SKM-1 (cell line): ENCODE results near the gene PPP6C.
"Not testable (repeated sequence)": the region's sequence is repeated elsewhere in the genome, so short reads cannot be mapped to it uniquely, and the experiment has no call there.

Source experiments
- DNase-seq: peaks from one replicate; lab custom pipeline; 2025; ENCODE audit not compliant: unreplicated experiment; lab: John Stamatoyannopoulos, UW

The PPP6C gene

GRCh38 chr9:125189361-125190289, at the start of gene PPP6C:
Gene PPP6C, minus strand, starts transcription at chr9:125189803. Its CDS starts 85 bp downstream, at chr9:125189718.
- peak; percentile 93 for DNase-seq

- no peak for DNase-seq
Measured at GRCh38 chr9:125238915-125239446, 49.4 kb upstream of the PPP6C start.

GRCh38 chr9:125238127-125238914, 48.7 kb upstream of the PPP6C start:
- DNase-seq: no peak

GRCh38 chr9:125236520-125237159, 47.0 kb upstream of the PPP6C start:
- DNase-seq: not testable (repeated sequence)

- DNase-seq: no peak
Measured at GRCh38 chr9:125235804-125236519, 46.4 kb upstream of the PPP6C start.

GRCh38 chr9:125234099-125234498, 44.5 kb upstream of the PPP6C start:
- not testable (repeated sequence) for DNase-seq

- DNase-seq: no peak
Measured at GRCh38 chr9:125233678-125234077, 44.1 kb upstream of the PPP6C start.

GRCh38 chr9:125227761-125228160, 38.2 kb upstream of the PPP6C start:
- DNase-seq: no peak

- not testable (repeated sequence) for DNase-seq
Measured at GRCh38 chr9:125224858-125225257, 35.3 kb upstream of the PPP6C start.

- DNase-seq: no peak
Measured at GRCh38 chr9:125218621-125219020, 29.0 kb upstream of the PPP6C start.

- DNase-seq: no peak
Measured at GRCh38 chr9:125214186-125214585, 24.6 kb upstream of the PPP6C start.

- DNase-seq: no peak
Measured at GRCh38 chr9:125204477-125204876, 14.9 kb upstream of the PPP6C start.

GRCh38 chr9:125202846-125203618, 13.4 kb upstream of the PPP6C start:
- DNase-seq: no peak

GRCh38 chr9:125200216-125201047, 10.8 kb upstream of the PPP6C start, which contains the start of gene RABEPK:
Gene RABEPK, plus strand, starts transcription at chr9:125200542. Its CDS starts 2,472 bp downstream, at chr9:125203014.
- DNase-seq: peak; percentile 76

- not testable (repeated sequence) for DNase-seq
Measured at GRCh38 chr9:125195591-125195990, 6.0 kb upstream of the PPP6C start.

GRCh38 chr9:125194466-125194865, 4.9 kb upstream of the PPP6C start:
- DNase-seq: not testable (repeated sequence)

- no peak for DNase-seq
Measured at GRCh38 chr9:125190361-125190801, 778 bp upstream of the PPP6C start.

- DNase-seq: no peak
Measured at GRCh38 chr9:125189011-125189360, 617 bp downstream of the PPP6C start.

- DNase-seq: no peak
Measured at GRCh38 chr9:125183561-125183960, 6.0 kb downstream of the PPP6C start.
